HepG2 (cell line): ENCODE data around the gene TUBA4B. TPM values are rescaled to one million over a fixed set of nuclear protein-coding genes. Genes with fewer than 3 reads are reported as not detected.

Experiments
- ASH2L ChIP-seq: fragments of 300-600, 200-600 bp; sonication (generic); IDR thresholded peaks from 2 replicates; pipeline ENCODE4 v1.7.0; 2017; ENCODE audit warnings: low read depth, mild to moderate bottlenecking, moderate library complexity, mixed read lengths, low read length; ENCODE audit not compliant: insufficient read length
- EEA1 ChIP-seq: sonication (generic); formaldehyde crosslinking; IDR thresholded peaks from 2 replicates; pipeline ENCODE4 v1.5.1; 2020; ENCODE audit warnings: mild to moderate bottlenecking, missing genetic modification reagents, borderline replicate concordance
- FOXM1 ChIP-seq: sonication (generic); formaldehyde crosslinking; IDR thresholded peaks from 2 replicates; pipeline ENCODE4 v1.5.0; 2020; ENCODE audit warnings: missing genetic modification reagents
- FOXP1 ChIP-seq, 2 experiments: fragments of 450-650 bp in 1 of 2; IDR thresholded peaks; 2 replicates each; pipeline ENCODE4 v1.6.1; 2017 to 2018; ENCODE audit warnings: antibody characterized with exemption in 1 of 2
- GABPA ChIP-seq, 2 experiments: IDR thresholded peaks; 2 replicates each; pipeline ENCODE4 v1.6.1; 2011 to 2016; ENCODE audit warnings: low read depth in 2 of 2, low read length in 1 of 2, missing biosample characterization in 1 of 2, missing genetic modification characterization in 1 of 2
- GZF1 ChIP-seq: sonication (generic); formaldehyde crosslinking; IDR thresholded peaks from 2 replicates; pipeline ENCODE4 v1.5.1; 2020; ENCODE audit warnings: mild to moderate bottlenecking, missing genetic modification reagents
- HIVEP1 ChIP-seq: sonication (generic); formaldehyde crosslinking; IDR thresholded peaks from 2 replicates; pipeline ENCODE4 v1.4.0; 2020; ENCODE audit warnings: mild to moderate bottlenecking, missing genetic modification reagents
- IRX3 ChIP-seq: sonication (generic); formaldehyde crosslinking; IDR thresholded peaks from 2 replicates; pipeline ENCODE4 v1.8.1; 2023; ENCODE audit warnings: mild to moderate bottlenecking, low read depth, missing genetic modification reagents, borderline replicate concordance
- MIER2 ChIP-seq: IDR thresholded peaks from 2 replicates; pipeline ENCODE4 v1.6.1; 2016; ENCODE audit warnings: missing biosample characterization, missing genetic modification reagents
- NFYC ChIP-seq: IDR thresholded peaks from 2 replicates; pipeline ENCODE4 v1.6.1; 2016; ENCODE audit warnings: missing genetic modification reagents, missing compliant biosample characterization
- NR2F1 ChIP-seq, 2 experiments: fragments of 450-650 bp in 1 of 2; formaldehyde crosslinking in 1 of 2; IDR thresholded peaks; 2 replicates each; pipeline versions ENCODE4 v1.5.0 to v1.6.1; 2016 to 2020; ENCODE audit warnings: mild to moderate bottlenecking in 1 of 2, missing compliant biosample characterization in 1 of 2, missing genetic modification reagents in 1 of 2, moderate library complexity in 1 of 2
- PHF20 ChIP-seq: sonication (generic); formaldehyde crosslinking; IDR thresholded peaks from 2 replicates; pipeline ENCODE4 v1.5.0; 2020; ENCODE audit warnings: mild to moderate bottlenecking, missing genetic modification reagents
- PITX1 ChIP-seq: sonication (generic); formaldehyde crosslinking; IDR thresholded peaks from 2 replicates; pipeline ENCODE4 v1.5.1; 2020; ENCODE audit warnings: mild to moderate bottlenecking, missing genetic modification reagents
- RCOR2 ChIP-seq: IDR thresholded peaks from 2 replicates; pipeline ENCODE4 v1.6.1; 2016; ENCODE audit warnings: missing biosample characterization, missing genetic modification reagents
- SNAI1 ChIP-seq: sonication (generic); formaldehyde crosslinking; IDR thresholded peaks from 2 replicates; pipeline ENCODE4 v1.5.0; 2020; ENCODE audit warnings: mild to moderate bottlenecking, missing genetic modification reagents, borderline replicate concordance
- SRF ChIP-seq: IDR thresholded peaks from 2 replicates; pipeline ENCODE4 v1.6.1; 2011; ENCODE audit warnings: mild to moderate bottlenecking, low read depth, low read length, moderate library complexity
- TEAD3 ChIP-seq: optimal IDR thresholded peaks from 2 replicates; pipeline ENCODE3; 2016; ENCODE audit warnings: borderline replicate concordance
- TP53 ChIP-seq: sonication (generic); formaldehyde crosslinking; conservative IDR thresholded peaks from 2 replicates; pipeline ENCODE4 v1.4.0; 2020; ENCODE audit warnings: missing genetic modification reagents
- YEATS2 ChIP-seq: sonication (generic); formaldehyde crosslinking; IDR thresholded peaks from 2 replicates; pipeline ENCODE4 v1.4.0; 2020; ENCODE audit warnings: missing genetic modification reagents, borderline replicate concordance
- ZNF12 ChIP-seq: sonication (generic); formaldehyde crosslinking; IDR thresholded peaks from 2 replicates; pipeline ENCODE4 v1.5.0; 2020; ENCODE audit warnings: missing genetic modification reagents
- ZNF207 ChIP-seq: fragments of 450-650 bp; IDR thresholded peaks from 2 replicates; pipeline ENCODE4 v1.6.1; 2016; ENCODE audit warnings: antibody characterized with exemption, borderline replicate concordance
- ZNF382 ChIP-seq: sonication (generic); formaldehyde crosslinking; IDR thresholded peaks from 2 replicates; pipeline ENCODE4 v1.5.0; 2020; ENCODE audit warnings: missing genetic modification reagents, mild to moderate bottlenecking, borderline replicate concordance
- ZNF547 ChIP-seq: sonication (generic); formaldehyde crosslinking; IDR thresholded peaks from 2 replicates; pipeline ENCODE4 v1.5.1; 2020; ENCODE audit warnings: mild to moderate bottlenecking, missing genetic modification reagents
- ZNF567 ChIP-seq: sonication (generic); formaldehyde crosslinking; IDR thresholded peaks from 2 replicates; pipeline ENCODE4 v1.8.1; 2023; ENCODE audit warnings: mild to moderate bottlenecking, missing genetic modification reagents, borderline replicate concordance
- ZNF629 ChIP-seq: sonication (generic); formaldehyde crosslinking; conservative IDR thresholded peaks from 2 replicates; pipeline ENCODE4 v1.5.0; 2020; ENCODE audit warnings: missing genetic modification reagents
- polyA plus RNA-seq, 8 experiments: library from polyadenylated mRNA; depleted of rRNA in 3 of 8; stranded (reverse) in 7 of 8; unstranded in 1 of 8; fragments of >200 nt; fragmentation: Illumina TruSeq in 4 of 8; extraction: Trizol in 4 of 8; gene quantifications; 2 replicates each; pipeline versions ENCODE4 v1.2.1 to v1.2.3, GENCODE V29; 2011 to 2016; ENCODE audit warnings: low read depth in 4 of 8, missing spikeins in 1 of 8, mixed read lengths in 1 of 8; ENCODE audit not compliant: insufficient read depth in 1 of 8
- total RNA-seq, 5 experiments: library from RNA; depleted of rRNA; stranded (reverse); fragments of >200 nt; fragmentation: Illumina TruSeq; extraction: Trizol; gene quantifications; 2 replicates each; pipeline ENCODE4 v1.2.3, GENCODE V29; 2016; ENCODE audit warnings: low read depth in 1 of 5
- TF ChIP-seq, protein P1 (sequence below): sonication (generic); formaldehyde crosslinking; IDR thresholded peaks from 2 replicates; pipeline ENCODE4 v1.5.1; 2020; ENCODE audit warnings: missing genetic modification reagents, mild to moderate bottlenecking, borderline replicate concordance
- TF ChIP-seq, protein P2 (sequence below): sonication (generic); formaldehyde crosslinking; IDR thresholded peaks from 2 replicates; pipeline ENCODE4 v1.5.0; 2020; ENCODE audit warnings: missing genetic modification reagents

TUBA4B gene
- total and polyA plus RNA-seq, 2 of the 13 experiments (the other 11 are each of a cell fraction or from before 2014, with no cell fraction given) = 0.18 to 0.22 TPM

DNA sequence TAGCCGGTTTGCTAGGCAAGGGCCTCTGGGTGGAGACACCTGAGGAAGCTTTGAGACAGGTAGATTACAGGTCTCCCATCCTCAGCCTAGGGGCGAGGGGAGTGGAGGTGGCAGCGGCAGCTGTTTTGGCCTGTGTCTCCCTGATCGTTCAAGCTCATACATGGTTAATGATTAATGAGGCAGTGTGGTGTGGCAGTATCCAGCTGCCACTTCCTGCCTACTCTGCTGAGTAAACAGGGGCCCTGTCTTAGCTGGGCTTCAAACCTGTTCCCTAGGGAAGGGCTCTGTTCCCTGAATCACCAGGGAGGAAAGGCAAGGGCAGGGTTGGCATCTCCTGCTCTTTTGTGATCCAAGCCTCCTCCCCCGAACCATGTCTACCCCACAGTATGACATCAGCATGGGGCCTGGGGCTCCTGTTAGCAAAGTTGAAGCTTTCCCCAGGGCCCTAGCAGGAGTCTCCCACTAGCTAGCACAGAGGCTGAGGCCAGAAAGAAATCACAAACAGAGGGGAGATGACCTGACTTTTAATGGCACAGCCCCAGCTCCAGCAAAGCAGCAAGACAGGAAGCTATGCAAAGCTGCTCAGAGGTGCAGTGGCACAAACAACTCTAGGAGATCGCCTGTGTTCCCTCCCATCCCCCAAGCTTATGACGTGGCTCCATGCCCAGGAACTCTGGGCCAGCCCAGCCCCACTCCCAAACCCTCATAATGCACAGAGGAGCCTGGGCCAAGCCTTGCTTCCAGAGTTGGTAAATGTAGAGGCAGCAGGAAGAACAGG lies 3.7 kb upstream of the TUBA4B start (continued):
- TF ChIP-seq GZF1 (CRISPR knock-in tag) (peak; percentile 78; the same call in 1 of the 2 replicates), ZNF567 (CRISPR knock-in tag) (0 out of 2 replicates have a peak, but pooled peaks have one; percentile 9), ZNF382 (no peak), RCOR2 (no peak), PITX1 (CRISPR knock-in tag) (peak; percentile 87), ZNF547 (CRISPR knock-in tag) (peak; percentile 63; the same call in 1 of the 2 replicates), MIER2 (no peak; the same call in 1 of the 2 replicates), NR2F1 (CRISPR knock-in tag; IDR thresholded peaks at IDR 0.05) (no peak), HIVEP1 (CRISPR knock-in tag) (no peak), SNAI1 (CRISPR knock-in tag) (no peak), NFYC (CRISPR knock-in tag) (no peak), TP53 (CRISPR knock-in tag) (no peak), SRF (no peak; the same call in 1 of the 2 replicates), ASH2L (peak; percentile 94), FOXP1 (IDR thresholded peaks at IDR 0.05) (no peak), FOXP1 (CRISPR knock-in tag; IDR thresholded peaks at IDR 0.05) (peak; percentile 82), IRX3 (CRISPR knock-in tag) (0 out of 2 replicates have a peak, but pooled peaks have one; percentile 42), GABPA (IDR thresholded peaks at IDR 0.05; ENCODE audit: low read depth, low read length) (no peak), GABPA (CRISPR knock-in tag; IDR thresholded peaks at IDR 0.05; ENCODE audit: low read depth) (peak; percentile 83), ZNF629 (CRISPR knock-in tag) (no peak), PHF20 (no peak), EEA1 (CRISPR knock-in tag) (0 out of 2 replicates have a peak, but pooled peaks have one; percentile 69), YEATS2 (CRISPR knock-in tag) (peak; percentile 11; the same call in 1 of the 2 replicates), ZNF207 (no peak), ZNF12 (peak; percentile 17; the same call in 1 of the 2 replicates), FOXM1 (no peak), TEAD3 (peak; percentile 33)
- TF ChIP-seq, protein P1, sequence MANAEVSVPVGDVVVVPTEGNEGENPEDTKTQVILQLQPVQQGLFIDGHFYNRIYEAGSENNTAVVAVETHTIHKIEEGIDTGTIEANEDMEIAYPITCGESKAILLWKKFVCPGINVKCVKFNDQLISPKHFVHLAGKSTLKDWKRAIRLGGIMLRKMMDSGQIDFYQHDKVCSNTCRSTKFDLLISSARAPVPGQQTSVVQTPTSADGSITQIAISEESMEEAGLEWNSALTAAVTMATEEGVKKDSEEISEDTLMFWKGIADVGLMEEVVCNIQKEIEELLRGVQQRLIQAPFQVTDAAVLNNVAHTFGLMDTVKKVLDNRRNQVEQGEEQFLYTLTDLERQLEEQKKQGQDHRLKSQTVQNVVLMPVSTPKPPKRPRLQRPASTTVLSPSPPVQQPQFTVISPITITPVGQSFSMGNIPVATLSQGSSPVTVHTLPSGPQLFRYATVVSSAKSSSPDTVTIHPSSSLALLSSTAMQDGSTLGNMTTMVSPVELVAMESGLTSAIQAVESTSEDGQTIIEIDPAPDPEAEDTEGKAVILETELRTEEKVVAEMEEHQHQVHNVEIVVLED (CRISPR knock-in tag) = peak; percentile 49; the same call in 1 of the 2 replicates
- TF ChIP-seq, protein P2, sequence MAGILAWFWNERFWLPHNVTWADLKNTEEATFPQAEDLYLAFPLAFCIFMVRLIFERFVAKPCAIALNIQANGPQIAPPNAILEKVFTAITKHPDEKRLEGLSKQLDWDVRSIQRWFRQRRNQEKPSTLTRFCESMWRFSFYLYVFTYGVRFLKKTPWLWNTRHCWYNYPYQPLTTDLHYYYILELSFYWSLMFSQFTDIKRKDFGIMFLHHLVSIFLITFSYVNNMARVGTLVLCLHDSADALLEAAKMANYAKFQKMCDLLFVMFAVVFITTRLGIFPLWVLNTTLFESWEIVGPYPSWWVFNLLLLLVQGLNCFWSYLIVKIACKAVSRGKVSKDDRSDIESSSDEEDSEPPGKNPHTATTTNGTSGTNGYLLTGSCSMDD (CRISPR knock-in tag) = no peak
